ENCODE results near the gene ADA.

GRCh38 chr20:44643154-44643519 is 8.4 kb downstream of the ADA start:
- TF ChIP-seq, protein P1, sequence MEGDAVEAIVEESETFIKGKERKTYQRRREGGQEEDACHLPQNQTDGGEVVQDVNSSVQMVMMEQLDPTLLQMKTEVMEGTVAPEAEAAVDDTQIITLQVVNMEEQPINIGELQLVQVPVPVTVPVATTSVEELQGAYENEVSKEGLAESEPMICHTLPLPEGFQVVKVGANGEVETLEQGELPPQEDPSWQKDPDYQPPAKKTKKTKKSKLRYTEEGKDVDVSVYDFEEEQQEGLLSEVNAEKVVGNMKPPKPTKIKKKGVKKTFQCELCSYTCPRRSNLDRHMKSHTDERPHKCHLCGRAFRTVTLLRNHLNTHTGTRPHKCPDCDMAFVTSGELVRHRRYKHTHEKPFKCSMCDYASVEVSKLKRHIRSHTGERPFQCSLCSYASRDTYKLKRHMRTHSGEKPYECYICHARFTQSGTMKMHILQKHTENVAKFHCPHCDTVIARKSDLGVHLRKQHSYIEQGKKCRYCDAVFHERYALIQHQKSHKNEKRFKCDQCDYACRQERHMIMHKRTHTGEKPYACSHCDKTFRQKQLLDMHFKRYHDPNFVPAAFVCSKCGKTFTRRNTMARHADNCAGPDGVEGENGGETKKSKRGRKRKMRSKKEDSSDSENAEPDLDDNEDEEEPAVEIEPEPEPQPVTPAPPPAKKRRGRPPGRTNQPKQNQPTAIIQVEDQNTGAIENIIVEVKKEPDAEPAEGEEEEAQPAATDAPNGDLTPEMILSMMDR (IDR thresholded peaks at IDR 0.05) = no peak
- TF ChIP-seq POLR2A (IDR thresholded peaks at IDR 0.05) = no peak
- no peak for TF ChIP-seq POLR2AphosphoS5 (IDR thresholded peaks at IDR 0.05; ENCODE audit: insufficient read depth in 1 of 2, low read depth in 1 of 2)
